Lung (tissue), 16 donors: ENCODE measurements around the gene LYZL1. TPM values are rescaled to one million over a fixed set of nuclear protein-coding genes. Genes with fewer than 3 reads are reported as not detected.
A peak's percentile ranks its signal among the peaks of the same experiment; 100 is the strongest.
"Not testable (repeated sequence)": the region's sequence is repeated elsewhere in the genome, so short reads cannot be mapped to it uniquely, and the experiment has no call there.

Experiments used
- ATAC-seq: fragments of 200-7000 bp; cut with Tn5 transposase; one replicate; pipeline ENCODE4 v1.9.1; 2020; ENCODE audit warnings: moderate number of reproducible peaks; ENCODE audit not compliant: insufficient read depth, low FRiP score
- DNase-seq, 3 donors: peaks; one replicate each; pipeline ENCODE4 v3.0.0-alpha.2; 2013 to 2017
- H3K27ac ChIP-seq, 2 donors: one replicate each; pipeline ENCODE4 v1.5.1; 2013; ENCODE audit warnings: mild to moderate bottlenecking in 2 of 2, moderate library complexity in 2 of 2, control low read depth in 1 of 2, inconsistent platforms in 1 of 2, low read depth in 1 of 2, low read length in 1 of 2
- H3K27me3 ChIP-seq, 3 donors: one replicate each; pipeline ENCODE4 v1.5.1; 2013; ENCODE audit warnings: low read length in 2 of 3; ENCODE audit not compliant: control insufficient read depth in 3 of 3, insufficient read depth in 3 of 3
- H3K36me3 ChIP-seq, 4 donors: one replicate each; pipeline ENCODE4 v1.5.1; 2013; ENCODE audit warnings: low read length in 4 of 4, mild to moderate bottlenecking in 1 of 4, moderate library complexity in 1 of 4; ENCODE audit not compliant: control insufficient read depth in 4 of 4, insufficient read depth in 4 of 4
- H3K4me1 ChIP-seq, 5 donors: one replicate each; pipeline ENCODE4 v1.5.1; 2013; ENCODE audit warnings: low read length in 5 of 5, mild to moderate bottlenecking in 2 of 5, moderate library complexity in 1 of 5; ENCODE audit not compliant: control insufficient read depth in 5 of 5, insufficient read depth in 5 of 5
- H3K4me3 ChIP-seq: one replicate; pipeline ENCODE4 v1.5.1; 2013; ENCODE audit warnings: mild to moderate bottlenecking, control low read depth, moderate library complexity
- H3K9ac ChIP-seq, 2 donors: one replicate each; pipeline ENCODE4 v1.5.1; 2013; ENCODE audit warnings: low read length in 2 of 2, control low read depth in 1 of 2; ENCODE audit not compliant: insufficient read depth in 1 of 2
- H3K9me3 ChIP-seq, 4 donors: one replicate each; pipeline ENCODE4 v1.5.1; 2013; ENCODE audit warnings: low read length in 3 of 4, mild to moderate bottlenecking in 1 of 4, moderate library complexity in 1 of 4; ENCODE audit not compliant: control insufficient read depth in 4 of 4, insufficient read depth in 3 of 4
- WGBS, 2 donors: extraction: QIAGEN DNeasy Blood & Tissue Kit; methylation state at CpG; one replicate each; pipeline ENCODE4 v1.1.7; 2013; 5-methylcytosine and 5-hydroxymethylcytosine counted together
- long read RNA-seq, 5 donors: transcript quantifications; one replicate each; lab custom pipeline, GENCODE V29; 2026
- polyA plus RNA-seq, 2 donors: library from polyadenylated mRNA; stranded (reverse); fragments of 200-250 nt; gene quantifications; one replicate each; pipeline ENCODE4 v1.2.1, GENCODE V29; 2013
- total RNA-seq, 2 donors: library from RNA; depleted of rRNA in 1 of 2; stranded (reverse); fragments of >200 nt in 1 of 2; gene quantifications; one replicate each; pipeline ENCODE4 v1.2.1, GENCODE V29; 2014 to 2021
- TF ChIP-seq, protein P1 (sequence below): IDR thresholded peaks from 2 replicates; pipeline ENCODE4 v1.5.1; 2012; ENCODE audit warnings: mild to moderate bottlenecking; ENCODE audit errors: control extremely low read depth, extremely low read depth
- donor health status: control.
- donor health status: control.
- donor health status: Bipolar disorder and iron deficiency.
- donor health status: healthy.
- donor health status: DM: yes; HTN: yes; CAD: no.

LYZL1 gene
- total RNA-seq (not detected), polyA plus RNA-seq (not detected)
- long read RNA-seq, donor 1 = 0 reads
- long read RNA-seq, donor 2 = 0 reads
- long read RNA-seq, donor 3 = 0 reads
- long read RNA-seq, donor 4 = 0 reads
- long read RNA-seq, donor 5 = 0 reads

DNA sequence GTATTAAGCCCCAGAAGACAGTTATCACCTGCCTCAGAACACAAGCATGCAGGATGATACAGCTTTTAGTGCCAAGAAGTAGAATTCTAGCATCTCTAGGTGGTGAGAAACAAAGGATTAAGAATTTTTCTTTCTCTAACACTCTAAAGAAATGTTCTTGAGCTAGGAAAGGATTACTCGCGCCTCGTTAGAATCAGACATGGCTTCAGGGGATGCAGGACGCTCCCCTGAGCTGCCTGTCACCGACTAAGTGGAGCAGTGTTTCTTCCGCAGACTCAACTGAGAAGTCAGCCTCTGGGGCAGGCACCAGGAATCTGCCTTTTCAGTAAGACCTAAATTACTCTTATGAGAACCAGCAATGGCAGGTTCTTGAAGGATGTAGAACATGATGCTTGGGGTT lies at the start of gene LYZL1:
Gene LYZL1 (plus strand): TSS at position 165 of the 400 bp plus-strand sequence. CDS start 2,798 bp downstream, outside the sequence.
- H3K9me3 ChIP-seq, H3K27me3 ChIP-seq, H3K36me3 ChIP-seq, H3K27ac ChIP-seq, H3K4me3 ChIP-seq, H3K9ac ChIP-seq, H3K4me1 ChIP-seq, ATAC-seq, DNase-seq: not testable (repeated sequence)
- WGBS, 2 donors = 94 to 95% methylated on average over 6 of the region's 6 CpGs

- 48 to 69% methylated on average over 15 of the region's 15 CpGs for WGBS, 2 donors
- no peak for ATAC-seq
Observed at GRCh38 chr10:29239569-29240472, 49.0 kb upstream of the LYZL1 start.

DNA sequence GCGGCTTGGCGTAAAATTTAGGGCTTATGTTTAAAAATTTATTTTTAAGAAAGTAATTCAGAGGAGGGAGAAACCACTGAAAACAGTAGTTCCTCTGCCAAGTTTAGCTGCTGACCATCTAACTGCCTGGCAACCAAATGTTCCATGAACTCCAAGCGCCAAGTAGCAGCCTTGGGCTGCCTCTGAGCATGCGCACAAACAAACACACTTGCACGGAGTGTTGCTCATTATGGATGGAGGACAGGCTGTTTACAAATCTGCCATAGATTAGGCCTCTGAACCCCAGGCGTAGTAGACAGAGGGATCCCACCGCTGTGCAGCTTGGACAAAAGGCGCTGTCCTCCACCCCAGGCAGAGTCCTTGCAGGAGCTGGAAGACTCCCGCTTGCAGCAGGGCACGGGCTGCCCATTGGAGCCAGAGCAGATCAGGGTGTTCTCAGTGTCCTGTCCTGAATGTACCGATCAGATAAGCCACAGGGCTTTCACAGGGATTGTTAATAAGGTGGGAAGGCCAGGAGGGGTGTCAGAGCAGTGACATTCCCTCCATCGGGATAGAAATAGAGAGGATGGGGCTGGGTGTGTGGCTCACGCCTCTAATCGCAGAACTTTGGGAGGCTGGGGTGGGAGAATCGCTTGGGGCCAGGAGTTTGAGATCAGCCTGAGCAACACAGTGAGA lies 47.7 kb upstream of the LYZL1 start:
- DNase-seq = peak; percentile 71 to 90 (median 88)
- no peak for ATAC-seq

More at GRCh38 chr10:29239569-29240472, 49.0 kb upstream of the LYZL1 start:
- Histone ChIP-seq H3K27ac (no peak overlapping the region), H3K4me1 (peaks cover 0 to 29% (median 0%) of the 10 kb centered on the region in 5 donors), H3K27me3 (no peaks in the 10 kb centered on the region), H3K4me3 (no peak overlapping the region), H3K36me3 (no peaks in the 10 kb centered on the region), H3K9me3 (no peaks in the 10 kb centered on the region), H3K9ac (no peak overlapping the region)
- no peak for DNase-seq
- TF ChIP-seq, protein P1, sequence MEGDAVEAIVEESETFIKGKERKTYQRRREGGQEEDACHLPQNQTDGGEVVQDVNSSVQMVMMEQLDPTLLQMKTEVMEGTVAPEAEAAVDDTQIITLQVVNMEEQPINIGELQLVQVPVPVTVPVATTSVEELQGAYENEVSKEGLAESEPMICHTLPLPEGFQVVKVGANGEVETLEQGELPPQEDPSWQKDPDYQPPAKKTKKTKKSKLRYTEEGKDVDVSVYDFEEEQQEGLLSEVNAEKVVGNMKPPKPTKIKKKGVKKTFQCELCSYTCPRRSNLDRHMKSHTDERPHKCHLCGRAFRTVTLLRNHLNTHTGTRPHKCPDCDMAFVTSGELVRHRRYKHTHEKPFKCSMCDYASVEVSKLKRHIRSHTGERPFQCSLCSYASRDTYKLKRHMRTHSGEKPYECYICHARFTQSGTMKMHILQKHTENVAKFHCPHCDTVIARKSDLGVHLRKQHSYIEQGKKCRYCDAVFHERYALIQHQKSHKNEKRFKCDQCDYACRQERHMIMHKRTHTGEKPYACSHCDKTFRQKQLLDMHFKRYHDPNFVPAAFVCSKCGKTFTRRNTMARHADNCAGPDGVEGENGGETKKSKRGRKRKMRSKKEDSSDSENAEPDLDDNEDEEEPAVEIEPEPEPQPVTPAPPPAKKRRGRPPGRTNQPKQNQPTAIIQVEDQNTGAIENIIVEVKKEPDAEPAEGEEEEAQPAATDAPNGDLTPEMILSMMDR = no peak

More for the DNA sequence above, 47.7 kb upstream of the LYZL1 start:
- Histone ChIP-seq H3K9me3 (no peaks in the 10 kb centered on the region), H3K9ac (no peak overlapping the region), H3K4me3 (no peak overlapping the region), H3K36me3 (no peaks in the 10 kb centered on the region), H3K4me1 (peaks cover 0 to 29% (median 0%) of the 10 kb centered on the region in 5 donors), H3K27me3 (no peaks in the 10 kb centered on the region), H3K27ac (no peak overlapping the region)
- TF ChIP-seq, protein P1 = no peak
- WGBS, 2 donors = 73 to 75% methylated on average over 15 of the region's 15 CpGs
